GM12865 (cell line): ENCODE results near the gene EXOC4.

Experiments
- DNase-seq: peaks from one replicate; pipeline ENCODE4 v3.0.0; 2010; ENCODE audit warnings: low read depth
- H3K4me3 ChIP-seq: 2 replicates; pipeline ENCODE4 v1.5.1; 2011; ENCODE audit warnings: mild to moderate bottlenecking, low read depth, low read length, control low read depth
- TF ChIP-seq, protein P1 (sequence below): IDR thresholded peaks from 2 replicates; pipeline ENCODE4 v1.5.1; 2011; ENCODE audit warnings: low read length, control low read depth, low read depth, inconsistent platforms; ENCODE audit not compliant: insufficient read depth; ENCODE audit errors: missing control alignments

Gene EXOC4

DNA sequence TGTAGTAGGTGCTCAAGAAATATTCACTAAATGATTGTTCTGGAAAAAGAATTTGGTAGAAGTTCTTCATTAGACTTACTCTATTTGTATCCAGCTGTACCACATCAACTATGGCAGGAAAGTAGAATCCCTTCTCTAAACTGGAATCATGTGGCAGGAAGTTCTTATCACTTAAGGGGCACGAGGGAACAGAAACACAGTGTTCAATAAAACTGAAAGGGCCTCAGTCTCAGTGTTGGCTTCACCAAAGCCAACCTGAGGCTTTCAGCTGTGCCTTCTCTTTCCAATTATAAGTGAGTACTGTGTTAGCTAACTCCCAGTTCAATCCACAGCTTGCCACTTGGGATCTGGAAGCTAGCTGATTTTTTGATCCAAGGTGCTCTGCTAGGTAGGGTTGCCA is 616.7 kb downstream of the EXOC4 start:
- DNase-seq, result no peak
- TF ChIP-seq, protein P1, sequence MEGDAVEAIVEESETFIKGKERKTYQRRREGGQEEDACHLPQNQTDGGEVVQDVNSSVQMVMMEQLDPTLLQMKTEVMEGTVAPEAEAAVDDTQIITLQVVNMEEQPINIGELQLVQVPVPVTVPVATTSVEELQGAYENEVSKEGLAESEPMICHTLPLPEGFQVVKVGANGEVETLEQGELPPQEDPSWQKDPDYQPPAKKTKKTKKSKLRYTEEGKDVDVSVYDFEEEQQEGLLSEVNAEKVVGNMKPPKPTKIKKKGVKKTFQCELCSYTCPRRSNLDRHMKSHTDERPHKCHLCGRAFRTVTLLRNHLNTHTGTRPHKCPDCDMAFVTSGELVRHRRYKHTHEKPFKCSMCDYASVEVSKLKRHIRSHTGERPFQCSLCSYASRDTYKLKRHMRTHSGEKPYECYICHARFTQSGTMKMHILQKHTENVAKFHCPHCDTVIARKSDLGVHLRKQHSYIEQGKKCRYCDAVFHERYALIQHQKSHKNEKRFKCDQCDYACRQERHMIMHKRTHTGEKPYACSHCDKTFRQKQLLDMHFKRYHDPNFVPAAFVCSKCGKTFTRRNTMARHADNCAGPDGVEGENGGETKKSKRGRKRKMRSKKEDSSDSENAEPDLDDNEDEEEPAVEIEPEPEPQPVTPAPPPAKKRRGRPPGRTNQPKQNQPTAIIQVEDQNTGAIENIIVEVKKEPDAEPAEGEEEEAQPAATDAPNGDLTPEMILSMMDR, result no peak
- no peak overlapping the region for H3K4me3 ChIP-seq

DNA sequence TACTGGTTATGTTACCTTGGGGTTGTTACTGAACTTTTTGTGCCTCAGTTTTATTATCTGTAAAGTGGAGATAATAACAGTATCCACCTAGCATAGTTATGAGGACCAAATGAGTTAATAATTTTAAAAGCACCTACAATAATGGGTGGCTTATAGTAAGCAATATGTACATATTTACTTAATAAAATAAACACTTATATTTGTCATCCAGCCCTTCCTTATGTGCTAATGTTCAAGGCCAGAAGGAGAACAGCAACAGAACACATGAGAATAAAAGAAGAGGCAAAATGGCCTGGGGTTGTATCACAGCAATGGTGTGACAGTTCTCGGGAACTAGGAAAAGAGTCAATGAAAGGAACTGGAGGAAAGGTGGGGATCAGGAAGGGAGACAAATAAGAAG is 618.9 kb downstream of the EXOC4 start:
- DNase-seq, result no peak
- no peak overlapping the region for H3K4me3 ChIP-seq
- TF ChIP-seq, protein P1, result no peak

DNA sequence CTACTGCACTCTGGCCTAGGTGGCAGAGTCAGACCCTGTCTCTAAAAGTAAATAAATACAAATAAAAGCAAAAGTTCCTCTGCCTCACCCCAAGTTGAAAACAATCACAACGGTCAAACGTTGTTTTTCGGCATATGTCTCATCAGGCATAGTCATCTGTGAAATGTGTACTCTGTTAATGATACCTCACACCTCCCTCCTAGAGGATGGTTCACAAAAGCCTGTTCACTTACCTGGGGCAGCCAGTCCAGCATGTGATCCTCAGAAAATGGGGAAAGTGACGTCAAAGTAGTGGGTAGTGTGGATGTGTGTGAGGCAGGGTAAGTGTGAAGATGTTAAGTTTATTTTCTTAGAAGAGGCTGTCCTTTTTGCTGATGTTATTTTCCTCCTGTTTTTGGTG is 620.3 kb downstream of the EXOC4 start:
- TF ChIP-seq, protein P1, result no peak
- no peak for DNase-seq
- no peak overlapping the region for H3K4me3 ChIP-seq

DNA sequence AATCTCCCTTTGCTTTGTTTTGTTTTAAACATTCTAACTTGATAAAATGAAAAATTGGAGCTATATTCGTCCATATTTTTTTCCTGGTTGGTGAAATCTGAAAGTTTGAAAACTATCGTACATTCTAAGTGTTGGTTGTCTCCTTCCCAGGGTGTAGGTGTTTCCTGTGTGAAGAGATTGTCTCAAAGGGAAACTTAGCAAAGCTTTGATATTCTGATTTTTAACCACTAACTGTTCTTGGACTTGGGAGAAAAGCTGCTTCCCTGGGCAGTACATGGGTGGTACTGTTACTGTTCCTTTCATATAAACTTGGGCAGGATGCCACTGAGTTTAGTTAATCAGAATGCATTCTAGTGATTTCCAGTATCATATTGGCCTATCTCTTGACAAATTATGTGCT is 620.8 kb downstream of the EXOC4 start:
- H3K4me3 ChIP-seq, result no peak overlapping the region
- TF ChIP-seq, protein P1, result no peak
- no peak for DNase-seq

DNA sequence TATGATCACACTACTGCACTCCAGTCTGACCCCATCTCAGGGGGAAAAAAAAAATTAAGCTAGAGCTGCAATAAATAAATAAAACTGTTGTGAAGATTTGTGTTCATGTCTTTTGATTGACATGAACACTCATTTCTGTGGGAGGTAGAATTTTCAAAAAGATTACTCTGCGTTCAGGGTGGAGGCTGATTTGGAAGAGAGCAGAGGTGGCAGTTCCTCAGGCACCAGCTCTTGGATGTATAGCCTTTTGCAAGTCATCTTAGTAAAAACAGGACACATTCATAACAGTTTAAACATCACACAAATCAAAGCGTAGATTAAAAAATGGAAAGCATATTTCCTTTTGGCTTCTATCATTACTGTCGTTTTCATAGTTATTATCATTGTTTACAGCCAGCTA is 630.7 kb downstream of the EXOC4 start:
- TF ChIP-seq, protein P1, result no peak
- no peak overlapping the region for H3K4me3 ChIP-seq
- no peak for DNase-seq

DNA sequence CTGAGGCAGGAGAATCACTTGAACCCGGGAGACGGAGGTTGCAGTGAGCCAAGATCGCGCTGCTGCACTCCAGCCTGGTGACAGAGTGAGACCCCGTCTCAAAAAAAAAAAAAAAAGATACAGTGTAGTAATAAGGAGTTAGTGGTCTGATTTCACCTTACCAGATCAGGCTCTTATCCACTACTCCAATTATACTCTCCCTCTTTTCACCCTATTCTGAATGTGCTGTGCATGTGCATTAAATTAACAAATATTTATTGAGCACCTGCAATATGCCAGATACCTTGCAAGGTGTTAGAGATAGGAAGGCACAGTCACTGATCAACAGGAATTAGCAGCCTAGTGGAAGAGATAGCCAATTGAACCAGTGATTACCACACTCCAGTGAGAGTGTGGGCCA is 632.3 kb downstream of the EXOC4 start:
- H3K4me3 ChIP-seq, result no peak overlapping the region
- TF ChIP-seq, protein P1, result no peak
- no peak for DNase-seq

DNA sequence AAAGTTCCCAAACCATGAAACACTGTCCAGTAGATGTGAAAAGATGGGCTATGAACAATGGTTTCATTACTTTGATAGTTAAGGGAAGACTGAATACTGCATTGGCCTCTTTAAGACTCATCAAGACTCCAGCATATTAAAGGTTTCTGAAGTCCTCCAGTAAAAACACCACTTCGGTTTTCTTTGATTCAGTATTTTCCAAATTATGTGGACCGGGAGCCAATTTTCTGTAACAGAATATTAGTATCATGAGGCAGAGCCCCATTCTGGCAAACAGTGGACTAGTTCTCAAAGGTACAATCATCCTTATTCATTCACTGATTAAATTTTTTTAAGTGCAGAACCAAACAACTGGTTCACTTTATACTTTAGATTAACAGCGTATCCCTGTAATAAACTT is 633.2 kb downstream of the EXOC4 start:
- TF ChIP-seq, protein P1, result no peak
- DNase-seq, result no peak
- H3K4me3 ChIP-seq, result no peak overlapping the region
